Fibroblast of lung (primary cell): ENCODE data around the gene VPS36. TPM values are rescaled to one million over a fixed set of nuclear protein-coding genes. Genes with fewer than 3 reads are reported as not detected.

Experiments
- DNase-seq, 2 donors: peaks; one replicate each; pipeline versions ENCODE4 v3.0.0 to v3.0.0-alpha.2; 2010; ENCODE audit warnings: low read depth in 2 of 2
- H2AFZ ChIP-seq: 2 replicates; pipeline ENCODE4 v1.5.1; 2012; ENCODE audit warnings: low read length, control low read depth, inconsistent platforms
- H3K27ac ChIP-seq: 2 replicates; pipeline ENCODE4 v1.5.1; 2011; ENCODE audit warnings: low read length, control low read depth; ENCODE audit not compliant: insufficient read depth
- H3K27me3 ChIP-seq: 2 replicates; pipeline ENCODE4 v1.5.1; 2011; ENCODE audit warnings: mild to moderate bottlenecking, low read length; ENCODE audit not compliant: control insufficient read depth, insufficient read depth
- H3K36me3 ChIP-seq: 2 replicates; pipeline ENCODE4 v1.5.1; 2011; ENCODE audit warnings: low read length; ENCODE audit not compliant: control insufficient read depth, insufficient read depth
- H3K4me1 ChIP-seq: 2 replicates; pipeline ENCODE4 v1.5.1; 2011; ENCODE audit warnings: low read length; ENCODE audit not compliant: control insufficient read depth, insufficient read depth; ENCODE audit errors: extremely low read depth
- H3K4me2 ChIP-seq: 2 replicates; pipeline ENCODE4 v1.5.1; 2011; ENCODE audit warnings: low read length, control low read depth; ENCODE audit not compliant: insufficient read depth; ENCODE audit errors: extremely low read depth
- H3K4me3 ChIP-seq, 4 experiments: fragments of 200-600 bp in 1 of 4; sonication (generic) in 1 of 4; replicated peaks in 1 of 4; 2 replicates each; pipeline ENCODE4 v1.5.1; 2011 to 2016; ENCODE audit warnings: low read length in 4 of 4, low read depth in 3 of 4, mild to moderate bottlenecking in 3 of 4, control low read depth in 2 of 4, inconsistent platforms in 1 of 4, mixed read lengths in 1 of 4; ENCODE audit not compliant: insufficient read depth in 1 of 4; ENCODE audit errors: control extremely low read depth in 1 of 4
- H3K79me2 ChIP-seq: 2 replicates; pipeline ENCODE4 v1.5.1; 2012; ENCODE audit warnings: mild to moderate bottlenecking, low read length, inconsistent platforms; ENCODE audit not compliant: control insufficient read depth, insufficient read depth
- H3K9ac ChIP-seq: 2 replicates; pipeline ENCODE4 v1.5.1; 2011; ENCODE audit warnings: mild to moderate bottlenecking, low read length, control low read depth; ENCODE audit not compliant: insufficient read depth
- H3K9me3 ChIP-seq: 2 replicates; pipeline ENCODE4 v1.5.1; 2012; ENCODE audit warnings: low read depth, low read length; ENCODE audit not compliant: control insufficient read depth, insufficient read depth
- H4K20me1 ChIP-seq: 2 replicates; pipeline ENCODE4 v1.5.1; 2011; ENCODE audit warnings: low read length; ENCODE audit not compliant: control insufficient read depth, insufficient read depth; ENCODE audit errors: extremely low read depth
- CTCF ChIP-seq, 2 donors: IDR thresholded peaks in 1 of 2; conservative IDR thresholded peaks in 1 of 2; 1 replicate in 1 of 2; 2 replicates in 1 of 2; pipeline ENCODE4 v1.5.1; 2011 to 2012; ENCODE audit warnings: low read length in 2 of 2, control low read depth in 1 of 2, inconsistent platforms in 1 of 2, low read depth in 1 of 2, mild to moderate bottlenecking in 1 of 2
- EZH2 ChIP-seq: IDR thresholded peaks from 2 replicates; pipeline ENCODE4 v1.5.1; 2012; ENCODE audit warnings: low read length, control low read depth, mild to moderate bottlenecking; ENCODE audit errors: missing control alignments
- polyA plus RNA-seq, 2 donors: library from polyadenylated mRNA; depleted of rRNA in 1 of 2; stranded (reverse) in 1 of 2; unstranded in 1 of 2; fragments of >200 nt; gene quantifications; 2 replicates each; pipeline ENCODE4 v1.2.1, GENCODE V29; 2011 to 2012; ENCODE audit warnings: missing spikeins in 1 of 2
- total RNA-seq: library from RNA; depleted of rRNA; stranded (reverse); fragments of >200 nt; gene quantifications from 2 replicates; pipeline ENCODE4 v1.2.1, GENCODE V29; 2014

Gene VPS36
- total and polyA plus RNA-seq, 2 donors (not counting 1 experiment from before 2014, with no cell fraction given), result 16.2 to 28.2 TPM

DNA sequence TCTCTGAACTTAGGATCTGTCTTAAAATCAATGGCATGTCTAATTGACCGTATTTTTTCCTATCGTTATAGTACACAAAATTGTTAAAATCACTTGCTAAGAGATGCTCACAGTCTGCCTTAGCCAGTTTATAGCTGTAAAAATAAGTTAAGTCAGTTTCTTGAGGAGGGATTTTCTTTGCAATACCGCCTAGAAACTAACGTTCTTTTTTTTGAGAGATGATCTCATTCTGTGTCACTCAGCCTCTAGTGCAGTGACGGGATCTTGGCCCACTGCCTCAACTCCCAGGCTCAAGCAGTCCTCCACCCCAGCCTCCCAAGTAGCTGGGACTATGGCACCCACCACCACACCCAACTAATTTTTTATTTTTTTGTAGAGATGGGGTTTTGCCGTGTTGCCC lies 9.2 kb upstream of the VPS36 start:
- Histone ChIP-seq H3K4me2 (no peak overlapping the region), H3K27me3 (no peaks in the 10 kb centered on the region), H3K4me3 (no peak overlapping the region), H3K27ac (peak overlapping the region; percentile 4), H3K9ac (no peak overlapping the region), H3K9me3 (no peaks in the 10 kb centered on the region), H2AFZ (no peak overlapping the region), H4K20me1 (no peaks in the 10 kb centered on the region), H3K4me1 (peaks cover 7% of the 10 kb centered on the region), H3K79me2 (peaks cover 58% of the 10 kb centered on the region), H3K36me3 (no peaks in the 10 kb centered on the region)
- no peak for TF ChIP-seq CTCF (conservative IDR thresholded peaks at IDR 0.05 in 1 of 2, IDR thresholded peaks at IDR 0.05 in 1 of 2; ENCODE audit: low read depth in 1 of 2, low read length in 2 of 2)
- no peak for TF ChIP-seq EZH2
- peak; percentile 61 to 71 for DNase-seq

- peaks cover 40% of the 10 kb centered on the region for H3K79me2 ChIP-seq
- H3K36me3 ChIP-seq, result no peaks in the 10 kb centered on the region
- H2AFZ ChIP-seq, result peak overlapping the region; percentile 92
- H3K4me2 ChIP-seq, result peak overlapping the region; percentile 86
- H3K9ac ChIP-seq, result peak overlapping the region; percentile 79
- no peaks in the 10 kb centered on the region for H4K20me1 ChIP-seq
- peak overlapping the region; percentile 62 to 93 (median 81) for H3K4me3 ChIP-seq
- TF ChIP-seq EZH2, result no peak
- peaks cover 9% of the 10 kb centered on the region for H3K4me1 ChIP-seq
- peak; percentile 52 to 67 for DNase-seq
- H3K9me3 ChIP-seq, result no peaks in the 10 kb centered on the region
- H3K27ac ChIP-seq, result peak overlapping the region; percentile 77
- H3K27me3 ChIP-seq, result no peaks in the 10 kb centered on the region
These were observed 5.2 kb upstream of the VPS36 start for GRCh38 chr13:52455677-52456041.

DNA sequence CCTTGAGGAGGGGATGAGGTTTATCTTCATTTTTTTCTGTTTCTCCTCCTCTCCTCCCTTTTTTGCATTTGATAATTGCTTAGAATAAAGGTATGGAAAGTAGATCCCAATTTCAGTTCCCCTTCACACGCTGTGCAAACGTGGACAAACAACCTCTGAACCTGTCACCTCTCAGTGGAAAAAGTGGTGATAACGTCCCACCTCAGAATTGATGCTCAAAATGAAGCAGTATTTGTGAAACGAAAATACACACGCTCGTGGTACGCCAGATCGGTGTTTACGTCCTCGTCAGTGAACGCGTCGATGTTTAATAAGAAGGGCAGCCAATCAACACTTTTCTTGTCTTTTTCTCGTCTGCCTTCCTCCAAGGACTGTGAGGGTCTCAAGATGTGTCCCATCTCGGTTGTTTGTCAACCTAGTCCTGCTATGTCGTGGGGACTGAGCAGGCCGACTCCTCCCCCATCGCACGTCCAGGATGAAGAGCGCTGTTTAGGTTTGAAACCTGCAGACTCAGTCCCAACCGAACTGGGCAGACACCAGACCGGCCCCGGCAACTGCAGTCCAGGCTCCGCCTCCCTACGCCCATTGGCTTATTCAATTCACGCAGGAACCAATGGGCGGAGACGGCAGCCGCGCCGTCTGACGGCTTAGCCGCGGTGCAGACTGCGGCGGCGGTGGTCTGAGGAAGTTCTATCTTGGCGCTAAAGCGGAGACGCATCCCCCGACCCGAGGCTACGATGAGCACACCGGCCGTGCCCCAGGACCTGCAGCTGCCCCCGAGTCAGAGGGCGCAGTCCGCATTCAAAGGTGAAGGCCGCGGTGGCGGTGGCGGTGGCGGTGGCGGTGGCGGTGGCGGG lies 4.6 kb upstream of the VPS36 start, which contains the start of gene CKAP2:
Gene CKAP2, plus strand, starts transcription at position 659 of the 857 bp plus-strand sequence. Its CDS starts 79 bp downstream, at position 738.
- no peaks in the 10 kb centered on the region for H4K20me1 ChIP-seq
- H2AFZ ChIP-seq, result peak within 1 kb of the TSS; percentile 92
- peaks cover 36% of the 10 kb centered on the region for H3K79me2 ChIP-seq
- peak within 1 kb of the TSS; percentile 62 to 93 (median 81) for H3K4me3 ChIP-seq
- no peaks in the 10 kb centered on the region for H3K27me3 ChIP-seq
- peak; percentile 92 to 93 for DNase-seq
- H3K36me3 ChIP-seq, result no peaks in the 10 kb centered on the region
- H3K9me3 ChIP-seq, result no peaks in the 10 kb centered on the region
- H3K4me2 ChIP-seq, result peak within 1 kb of the TSS; percentile 88
- peak within 1 kb of the TSS; percentile 79 for H3K9ac ChIP-seq
- peak within 1 kb of the TSS; percentile 77 for H3K27ac ChIP-seq
- TF ChIP-seq CTCF (conservative IDR thresholded peaks at IDR 0.05 in 1 of 2, IDR thresholded peaks at IDR 0.05 in 1 of 2; ENCODE audit: low read depth in 1 of 2, low read length in 2 of 2) (no peak), EZH2 (no peak)
- H3K4me1 ChIP-seq, result peaks cover 9% of the 10 kb centered on the region
